IPS-15b (cell line): ENCODE data around the gene DHX16.
A peak's percentile ranks its signal among the peaks of the same experiment; 100 is the strongest.

Experiments used
- H3K27me3 ChIP-seq: one replicate; pipeline ENCODE4 v1.6.1; 2013; ENCODE audit warnings: low read length; ENCODE audit not compliant: control insufficient read depth, insufficient read depth
- H3K36me3 ChIP-seq: one replicate; pipeline ENCODE4 v1.6.1; 2013; ENCODE audit warnings: low read length; ENCODE audit not compliant: control insufficient read depth, insufficient read depth
- H3K4me1 ChIP-seq: one replicate; pipeline ENCODE4 v1.6.1; 2013; ENCODE audit warnings: mild to moderate bottlenecking, low read length; ENCODE audit not compliant: control insufficient read depth, insufficient read depth
- H3K4me3 ChIP-seq: one replicate; pipeline ENCODE4 v1.5.1; 2013; ENCODE audit warnings: low read depth, low read length
- H3K9ac ChIP-seq: one replicate; pipeline ENCODE4 v1.6.1; 2013; ENCODE audit warnings: low read depth, mild to moderate bottlenecking, low read length
- H3K9me3 ChIP-seq: one replicate; pipeline ENCODE4 v1.6.1; 2013; ENCODE audit warnings: mild to moderate bottlenecking, low read length; ENCODE audit not compliant: control insufficient read depth, insufficient read depth

The DHX16 gene

GRCh38 chr6:30640481-30640880 is 32.3 kb downstream of the DHX16 start:
- H3K27me3 ChIP-seq: no peaks in the 10 kb centered on the region
- peaks cover 15% of the 10 kb centered on the region for H3K36me3 ChIP-seq
- H3K9ac ChIP-seq: no peak overlapping the region
- H3K4me1 ChIP-seq: no peaks in the 10 kb centered on the region
- no peaks in the 10 kb centered on the region for H3K9me3 ChIP-seq
- no peak overlapping the region for H3K4me3 ChIP-seq

- no peaks in the 10 kb centered on the region for H3K4me1 ChIP-seq
- H3K9me3 ChIP-seq: no peaks in the 10 kb centered on the region
- H3K4me3 ChIP-seq: no peak overlapping the region
- peaks cover 10% of the 10 kb centered on the region for H3K36me3 ChIP-seq
- H3K9ac ChIP-seq: no peak overlapping the region
- no peaks in the 10 kb centered on the region for H3K27me3 ChIP-seq
These were observed 37.0 kb downstream of the DHX16 start for GRCh38 chr6:30635834-30636233.

- peak within 1 kb of the TSS; percentile 89 for H3K4me3 ChIP-seq
- H3K9ac ChIP-seq: peak within 1 kb of the TSS; percentile 48
- H3K9me3 ChIP-seq: no peaks in the 10 kb centered on the region
- no peaks in the 10 kb centered on the region for H3K27me3 ChIP-seq
- peaks cover 31% of the 10 kb centered on the region for H3K36me3 ChIP-seq
- H3K4me1 ChIP-seq: peaks cover 5% of the 10 kb centered on the region
These were observed 46.1 kb downstream of the DHX16 start, which contains the start of gene ATAT1 for GRCh38 chr6:30626484-30627366. Gene ATAT1 (plus strand): TSS chr6:30626874.

GRCh38 chr6:30625511-30625910 is 47.3 kb downstream of the DHX16 start:
- no peak overlapping the region for H3K9ac ChIP-seq
- H3K27me3 ChIP-seq: no peaks in the 10 kb centered on the region
- H3K36me3 ChIP-seq: peaks cover 35% of the 10 kb centered on the region

GRCh38 chr6:30619561-30619960 is 53.2 kb downstream of the DHX16 start:
- H3K4me3 ChIP-seq: no peak overlapping the region
- H3K9ac ChIP-seq: no peak overlapping the region
- no peaks in the 10 kb centered on the region for H3K9me3 ChIP-seq
- H3K4me1 ChIP-seq: peaks cover 1% of the 10 kb centered on the region
- H3K36me3 ChIP-seq: peaks cover 30% of the 10 kb centered on the region
- H3K27me3 ChIP-seq: no peaks in the 10 kb centered on the region

More at GRCh38 chr6:30625511-30625910, 47.3 kb downstream of the DHX16 start:
- no peaks in the 10 kb centered on the region for H3K9me3 ChIP-seq
- no peak overlapping the region for H3K4me3 ChIP-seq
- H3K4me1 ChIP-seq: peaks cover 5% of the 10 kb centered on the region

GRCh38 chr6:30618270-30618797 is 54.5 kb downstream of the DHX16 start:
- Histone ChIP-seq H3K4me1 (peaks cover 6% of the 10 kb centered on the region), H3K9me3 (no peaks in the 10 kb centered on the region), H3K27me3 (no peaks in the 10 kb centered on the region), H3K36me3 (peaks cover 21% of the 10 kb centered on the region), H3K4me3 (peak overlapping the region; percentile 90), H3K9ac (peak overlapping the region; percentile 97)

GRCh38 chr6:30617565-30618269 is 55.1 kb downstream of the DHX16 start, which contains the start of gene MRPS18B:
Gene MRPS18B (plus strand): TSS chr6:30617840. CDS start chr6:30617866, 26 bp downstream.
- peak within 1 kb of the TSS; percentile 100 for H3K9ac ChIP-seq
- peaks cover 9% of the 10 kb centered on the region for H3K4me1 ChIP-seq
- no peaks in the 10 kb centered on the region for H3K9me3 ChIP-seq
- peaks cover 18% of the 10 kb centered on the region for H3K36me3 ChIP-seq
- H3K27me3 ChIP-seq: no peaks in the 10 kb centered on the region
- peak within 1 kb of the TSS; percentile 100 for H3K4me3 ChIP-seq

- peak within 1 kb of the TSS; percentile 100 for H3K4me3 ChIP-seq
- H3K4me1 ChIP-seq: peaks cover 10% of the 10 kb centered on the region
- no peaks in the 10 kb centered on the region for H3K9me3 ChIP-seq
- H3K36me3 ChIP-seq: peaks cover 16% of the 10 kb centered on the region
- peak within 1 kb of the TSS; percentile 100 for H3K9ac ChIP-seq
- no peaks in the 10 kb centered on the region for H3K27me3 ChIP-seq
These were observed 55.8 kb downstream of the DHX16 start, which contains the start of gene PPP1R10 for GRCh38 chr6:30616811-30617564. Gene PPP1R10 (minus strand): TSS chr6:30617243. CDS start chr6:30609944, 7,299 bp downstream.

GRCh38 chr6:30615958-30616810 is 56.6 kb downstream of the DHX16 start:
- peak overlapping the region; percentile 100 for H3K4me3 ChIP-seq
- H3K27me3 ChIP-seq: no peaks in the 10 kb centered on the region
- H3K4me1 ChIP-seq: peaks cover 14% of the 10 kb centered on the region
- H3K9me3 ChIP-seq: no peaks in the 10 kb centered on the region
- H3K36me3 ChIP-seq: peaks cover 16% of the 10 kb centered on the region
- peak overlapping the region; percentile 100 for H3K9ac ChIP-seq

- Histone ChIP-seq H3K4me1 (peaks cover 14% of the 10 kb centered on the region), H3K27me3 (no peaks in the 10 kb centered on the region), H3K4me3 (peak overlapping the region; percentile 100), H3K36me3 (peaks cover 12% of the 10 kb centered on the region), H3K9me3 (no peaks in the 10 kb centered on the region), H3K9ac (peak overlapping the region; percentile 100)
These were observed 57.4 kb downstream of the DHX16 start for GRCh38 chr6:30615219-30615957.
